Inflammatory macrophage treated with lipopolysaccharide for 1 hour (primary cell): ENCODE data around the gene PTPRS.
"Not testable (repeated sequence)": the region's sequence is repeated elsewhere in the genome, so short reads cannot be mapped to it uniquely, and the experiment has no call there.

Experiments
- DNase-seq, 2 donors: peaks; one replicate each; pipeline ENCODE4 v3.0.0-alpha.2; 2020 to 2022

The PTPRS gene

DNA sequence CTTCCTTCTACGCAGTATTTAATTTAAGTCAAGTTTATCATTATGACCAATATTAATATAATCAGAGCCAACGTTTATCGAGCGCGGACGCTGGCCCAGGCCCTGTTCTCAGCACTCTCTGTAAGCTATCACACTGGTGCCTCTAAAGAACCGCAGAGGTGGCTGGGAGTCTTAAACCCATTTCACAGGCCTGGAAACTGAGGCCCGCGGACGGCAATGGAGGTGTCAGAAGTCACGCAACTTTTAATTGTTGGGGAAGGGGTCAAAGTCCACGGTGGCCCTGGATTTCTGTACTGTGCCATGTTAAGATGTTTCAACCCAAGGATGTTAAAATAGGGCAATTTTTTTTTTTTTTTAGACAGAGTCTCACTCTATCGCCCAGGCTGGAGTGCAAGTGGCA, 8.8 kb downstream of the PTPRS start:
- no peak for DNase-seq

GRCh38 chr19:5330307-5330720, 10.3 kb downstream of the PTPRS start:
- no peak for DNase-seq

DNA sequence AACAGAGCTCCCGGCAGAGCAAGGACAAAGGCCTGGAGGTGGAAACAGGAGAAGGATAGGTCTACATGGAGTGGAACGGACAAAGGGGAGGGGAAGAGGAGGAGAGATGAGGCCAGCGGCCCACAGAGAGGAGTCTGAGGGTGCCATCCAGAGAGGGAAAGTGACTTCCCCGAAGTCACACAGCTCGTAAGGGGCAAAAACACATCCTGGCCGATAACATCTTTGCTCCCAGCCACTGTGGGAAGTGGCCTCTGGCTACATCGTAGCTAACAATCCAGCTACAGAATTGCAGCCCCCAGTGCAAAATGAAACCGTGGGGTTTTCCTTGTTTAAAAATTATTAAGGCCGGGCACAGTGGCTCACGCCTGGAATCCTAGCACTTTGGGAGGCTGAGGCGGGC, 11.5 kb downstream of the PTPRS start:
- no peak for DNase-seq

DNA sequence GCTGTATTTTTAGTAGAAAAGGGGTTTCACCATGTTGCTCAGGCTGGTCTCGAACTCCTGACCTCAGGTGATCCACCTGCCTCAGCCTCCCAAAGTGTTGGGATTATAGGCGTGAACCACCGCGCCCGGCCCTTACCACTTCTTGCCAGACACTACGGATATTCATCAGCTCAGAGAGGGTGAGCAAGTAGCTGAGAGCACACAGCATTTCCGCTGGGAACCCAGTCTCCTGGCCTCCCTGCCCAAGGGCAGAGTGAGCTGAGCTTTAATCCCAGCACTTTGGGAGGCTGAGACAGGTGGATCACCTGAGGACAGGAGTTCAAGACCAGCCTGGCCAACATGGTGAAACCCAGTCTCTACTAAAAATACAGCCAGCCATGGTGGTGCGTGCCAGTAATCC, 12.2 kb downstream of the PTPRS start:
- DNase-seq: not testable (repeated sequence)

DNA sequence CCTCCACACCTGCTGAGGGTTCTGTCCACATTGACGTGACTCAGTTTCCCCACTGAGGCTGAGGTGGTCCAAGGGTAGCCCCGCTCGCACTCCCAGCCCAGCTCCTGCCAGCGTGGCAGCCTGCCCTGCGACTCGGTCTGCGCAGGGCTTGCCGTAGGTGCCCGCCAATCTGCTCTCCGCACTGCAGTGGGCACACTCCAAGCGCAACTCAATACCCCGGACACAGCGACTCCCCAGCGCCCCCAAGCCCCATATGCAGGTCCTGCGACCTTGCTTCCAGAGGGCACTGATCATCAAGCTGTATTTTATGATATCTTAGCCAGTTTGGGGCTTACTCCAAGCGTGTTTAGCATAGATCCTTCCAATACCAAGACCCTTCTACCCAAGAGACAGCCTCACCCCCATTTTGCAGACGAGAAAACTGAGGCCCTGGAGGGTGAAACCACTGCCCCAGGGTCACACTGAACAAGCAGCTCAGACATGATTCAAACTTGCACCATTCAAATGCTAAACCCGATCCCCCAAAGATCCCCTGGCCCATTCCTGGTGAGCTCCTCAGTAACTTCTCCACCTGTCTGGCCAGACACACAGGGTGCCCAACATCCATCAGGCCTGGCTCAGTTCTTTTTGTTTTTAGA, 13.5 kb downstream of the PTPRS start:
- DNase-seq: no peak

DNA sequence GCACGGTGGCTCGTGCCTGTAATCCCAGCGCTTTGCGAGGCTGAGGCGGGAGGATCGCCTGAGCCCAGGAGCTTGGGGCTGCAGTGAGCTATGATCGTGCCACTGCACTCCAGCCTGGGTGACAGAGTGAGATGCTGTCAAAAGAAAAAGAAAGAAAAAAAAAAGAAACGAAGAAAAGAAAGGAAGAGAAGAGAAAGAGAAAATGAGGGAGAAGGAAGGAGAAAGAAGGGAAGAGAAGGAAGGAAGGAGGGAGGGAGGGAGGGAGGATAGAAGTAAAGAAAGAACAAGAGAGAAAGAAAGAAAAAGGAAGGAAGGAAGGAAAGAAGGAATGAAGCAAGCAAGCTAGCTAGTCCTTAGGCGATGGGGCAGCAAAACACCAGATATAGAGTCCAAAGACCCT, 14.1 kb downstream of the PTPRS start:
- DNase-seq: no peak

- no peak for DNase-seq
These were observed 15.7 kb downstream of the PTPRS start for GRCh38 chr19:5324947-5325346.

- DNase-seq: no peak
These were observed 17.2 kb downstream of the PTPRS start for GRCh38 chr19:5323475-5323811.

DNA sequence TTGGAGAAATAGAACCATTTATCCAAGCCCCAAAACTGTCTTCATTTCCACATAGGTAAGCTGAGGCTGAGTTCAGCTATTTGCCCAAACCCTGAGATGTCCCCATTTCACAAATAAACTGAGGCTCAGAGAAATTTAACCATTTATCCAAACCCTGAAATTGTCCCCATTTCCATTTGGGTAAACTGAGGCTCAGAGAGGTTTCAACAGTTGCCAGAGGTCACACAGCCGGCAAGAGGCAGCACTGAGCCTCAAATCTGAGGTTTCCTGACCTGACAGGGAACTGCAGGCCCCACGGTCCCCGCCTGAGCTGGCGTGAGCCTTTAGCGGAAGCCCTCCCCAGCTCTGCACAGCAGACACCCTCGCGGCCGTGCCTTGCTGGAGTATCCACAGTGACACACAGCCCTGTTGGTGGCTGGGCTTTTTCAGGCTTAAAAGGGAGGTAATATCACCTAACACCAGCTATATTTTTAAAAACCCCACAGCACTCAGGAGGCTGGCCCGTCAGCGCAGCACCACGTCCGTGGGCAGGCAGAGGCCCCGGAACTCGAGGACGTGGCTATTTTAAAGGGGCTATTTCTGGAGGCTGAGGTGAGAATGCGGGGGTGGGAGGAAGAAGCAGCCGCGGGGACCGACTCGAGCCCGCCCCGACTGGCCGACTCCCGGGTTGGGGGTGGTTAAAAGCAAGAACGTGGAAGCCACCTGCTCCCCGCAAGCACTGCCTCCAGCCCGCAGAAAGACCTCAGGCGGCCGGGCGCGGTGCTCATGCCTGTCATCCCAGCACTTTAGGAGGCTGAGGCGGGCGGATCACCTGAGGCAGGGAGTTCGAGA, 18.5 kb downstream of the PTPRS start:
- DNase-seq: peak; percentile 5 to 6

- DNase-seq: no peak
These were observed 19.5 kb downstream of the PTPRS start for GRCh38 chr19:5321066-5321642.

DNA sequence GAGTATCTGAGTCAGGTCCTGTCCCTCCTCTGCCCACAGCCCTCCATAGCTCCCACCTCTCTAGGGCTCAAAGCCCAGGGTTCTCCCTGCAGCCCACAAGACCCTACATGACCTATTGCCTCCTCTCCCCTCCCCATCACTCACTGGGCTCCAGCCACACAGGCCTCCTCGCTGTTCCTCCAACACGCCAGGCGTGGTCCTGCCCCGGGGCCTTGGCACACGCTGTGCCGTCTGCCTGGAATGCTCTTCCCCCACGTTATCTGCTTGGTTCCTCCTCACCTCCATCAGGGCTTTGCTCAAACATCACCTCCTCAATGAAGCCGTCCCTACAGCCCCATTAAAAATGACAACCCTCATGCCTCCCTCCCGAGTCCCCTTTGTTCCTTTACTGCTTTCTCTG, 21.1 kb downstream of the PTPRS start:
- no peak for DNase-seq

- no peak for DNase-seq
These were observed 22.3 kb downstream of the PTPRS start for GRCh38 chr19:5318306-5318705.

DNA sequence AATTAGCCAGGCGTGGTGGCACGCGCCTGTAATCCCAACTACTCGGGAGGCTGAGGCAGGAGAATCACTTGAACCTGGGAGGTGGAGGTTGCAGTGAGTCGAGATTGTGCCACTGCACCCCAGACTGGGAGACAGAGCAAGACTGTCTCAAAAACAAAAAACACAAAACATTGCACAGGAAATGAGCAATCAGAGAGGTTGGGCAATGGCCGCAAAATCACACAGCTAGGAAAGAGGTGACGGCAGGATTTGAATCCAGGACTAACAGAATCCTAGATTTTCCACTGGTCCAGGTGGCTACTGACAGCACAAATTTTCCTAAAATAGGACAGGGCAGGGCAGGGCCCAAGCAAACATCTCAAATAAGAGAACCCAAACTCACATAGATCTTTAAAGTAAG, 23.3 kb downstream of the PTPRS start:
- no peak for DNase-seq

DNA sequence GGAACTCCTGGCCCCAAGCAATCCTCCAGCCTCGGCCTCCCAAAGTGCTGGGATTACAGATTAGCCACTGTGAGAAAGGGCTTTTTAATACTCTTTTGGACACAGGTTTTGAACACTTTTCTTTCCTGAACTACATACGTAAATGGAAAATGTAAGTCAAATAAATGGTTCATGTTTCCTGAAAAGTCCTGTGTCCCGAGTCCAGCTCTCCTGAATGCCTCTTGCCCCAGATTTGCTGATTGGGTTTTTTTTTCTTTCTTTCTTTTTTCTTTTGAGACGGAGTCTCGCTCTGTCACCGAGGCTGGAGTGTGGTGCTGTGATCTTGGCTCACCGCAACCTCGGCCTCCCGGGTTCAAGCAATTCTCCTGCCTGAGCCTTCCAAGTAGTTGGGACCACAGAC, 24.5 kb downstream of the PTPRS start:
- DNase-seq: no peak

DNA sequence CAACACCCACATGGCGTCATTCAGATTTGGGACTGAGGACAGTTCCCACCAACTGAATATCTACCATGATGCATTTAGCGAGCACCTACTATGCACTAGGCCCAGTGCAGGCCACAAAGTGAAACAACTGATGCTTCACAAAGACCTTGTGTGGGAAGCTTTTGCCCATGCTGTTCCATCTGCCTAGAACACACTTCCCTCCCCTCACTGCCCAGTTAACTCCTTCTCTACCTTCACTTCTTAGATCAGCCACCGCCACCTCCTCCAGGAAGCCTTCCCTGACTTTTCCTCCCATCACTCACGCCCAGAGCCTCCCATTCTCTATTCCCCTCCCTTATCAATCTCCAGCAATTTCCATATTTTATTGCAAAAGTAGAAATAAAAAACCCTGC, 25.7 kb downstream of the PTPRS start:
- no peak for DNase-seq

DNA sequence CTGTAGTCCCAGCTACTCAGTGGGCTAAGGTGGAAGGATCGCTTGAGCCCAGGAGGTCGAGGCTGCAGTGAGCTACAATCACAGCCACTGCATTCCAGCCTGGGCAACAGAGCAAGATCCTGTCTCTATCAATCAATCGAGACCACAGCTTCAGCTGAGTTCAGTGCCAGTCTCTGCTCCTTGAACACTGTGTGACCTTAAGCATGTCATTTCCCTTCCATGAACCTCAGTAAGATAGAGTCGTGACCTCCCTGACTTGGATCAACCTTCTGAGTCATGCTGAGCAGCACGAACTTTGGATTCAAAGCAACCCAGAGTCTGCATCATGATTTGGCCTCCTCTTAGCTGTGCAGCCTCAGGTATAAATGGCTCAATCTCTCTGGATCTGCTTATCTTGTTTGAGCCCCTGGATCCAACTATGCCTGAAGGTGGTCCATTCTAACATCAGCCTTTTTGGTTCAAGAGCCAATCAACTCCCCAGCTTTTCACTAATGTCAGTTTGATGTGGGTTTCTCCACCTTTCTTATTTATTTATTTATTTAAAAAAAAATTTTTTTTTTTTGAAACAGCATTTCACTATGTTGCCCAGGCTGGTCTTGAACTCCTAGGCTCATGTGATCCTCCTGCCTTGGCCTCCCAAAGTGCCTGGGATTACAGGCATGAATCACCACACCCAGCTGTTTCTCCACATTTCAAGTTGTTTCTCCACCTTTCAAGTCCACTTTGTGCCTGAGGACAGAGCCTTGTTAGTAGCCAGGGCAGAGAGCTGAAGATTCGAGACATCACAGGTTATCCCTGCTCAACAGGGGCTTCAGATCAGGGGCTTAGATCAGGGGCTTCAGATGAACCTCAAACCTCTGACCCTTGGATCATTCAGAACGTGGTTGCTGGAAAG, 26.4 kb downstream of the PTPRS start:
- no peak for DNase-seq

- DNase-seq: no peak
These were observed 27.3 kb downstream of the PTPRS start for GRCh38 chr19:5313307-5313706.

DNA sequence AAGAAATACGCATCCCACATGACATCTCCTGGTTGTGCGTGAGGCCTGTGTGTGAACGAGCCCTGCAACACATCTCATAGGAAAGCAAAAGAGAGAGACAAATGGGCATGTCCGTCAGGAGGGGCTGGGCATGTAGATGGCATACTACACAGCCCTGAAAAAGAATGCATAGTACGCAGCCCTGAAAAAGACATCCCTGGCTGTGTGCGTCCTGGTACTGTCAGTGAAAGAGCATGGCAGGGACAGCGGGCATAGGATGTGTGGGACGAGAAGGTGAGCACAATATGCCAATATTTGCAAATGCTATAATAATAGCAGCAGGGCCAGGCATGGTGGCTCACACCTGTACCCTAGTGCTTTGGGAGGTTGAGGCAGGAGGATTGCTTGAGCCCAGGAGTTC, 28.6 kb downstream of the PTPRS start:
- DNase-seq: no peak

DNA sequence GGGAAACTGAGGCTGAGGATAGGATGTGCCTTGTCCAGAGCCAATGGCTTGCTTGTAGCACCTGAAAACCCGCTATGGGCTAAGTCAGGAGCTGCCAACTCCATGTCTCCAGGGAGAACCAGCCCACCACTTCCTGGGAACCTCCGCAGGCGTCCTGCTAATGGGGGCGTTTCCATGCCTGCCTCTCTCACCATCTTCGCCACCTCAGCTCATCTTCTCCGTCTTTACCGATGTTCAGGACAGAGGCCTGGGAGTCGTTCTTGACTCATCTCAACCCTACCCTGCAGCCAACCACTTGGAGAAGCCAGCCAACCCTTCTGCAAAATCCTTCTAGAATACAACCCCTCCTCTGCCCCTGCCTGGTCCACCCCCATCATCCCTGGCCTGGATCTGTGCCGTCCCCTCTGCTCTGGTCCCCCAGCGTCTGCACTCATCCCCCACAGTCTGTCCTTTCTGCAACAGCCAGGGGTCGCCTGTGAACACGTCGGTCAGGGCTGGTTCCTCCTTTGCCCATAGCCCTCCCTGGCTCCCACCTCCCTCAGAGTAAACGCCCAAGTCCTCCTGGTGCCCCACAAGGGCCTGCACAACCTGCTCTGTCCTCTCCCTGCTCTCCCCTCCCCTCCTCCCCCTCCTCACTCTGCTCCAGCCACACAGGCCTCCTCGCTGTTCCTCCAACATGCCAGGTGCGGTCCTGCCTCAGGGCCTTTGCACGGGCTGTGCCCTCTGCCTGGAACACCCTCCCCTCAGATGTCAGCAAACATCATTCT, 31.0 kb downstream of the PTPRS start:
- DNase-seq: no peak

- DNase-seq: no peak
These were observed 31.9 kb downstream of the PTPRS start for GRCh38 chr19:5308451-5309437.

DNA sequence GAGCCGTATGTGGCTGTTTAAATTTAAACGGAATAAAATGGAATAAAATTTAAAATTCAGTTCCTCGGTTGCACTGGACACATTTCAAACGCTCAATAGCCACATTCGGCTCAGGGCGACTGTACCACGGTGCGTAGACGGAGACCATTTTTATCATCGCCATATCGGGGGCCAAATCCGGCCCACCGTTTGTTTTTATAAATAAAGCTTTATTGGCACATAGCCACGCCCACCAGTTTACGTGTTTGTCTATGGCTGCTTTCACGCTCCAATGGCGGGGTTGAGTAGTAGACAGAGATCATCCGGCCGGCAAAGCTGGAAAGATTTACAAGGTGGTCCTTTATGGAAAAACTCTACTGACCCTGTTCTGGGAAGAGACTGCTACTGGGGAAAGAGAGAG, 33.0 kb downstream of the PTPRS start:
- DNase-seq: no peak
